Activated CD8-positive, alpha-beta memory T cell treated with anti-CD3 and anti-CD28 coated beads, Interleukin-2, amount 10 ng/mL, durations not matched to agents 7 days and 5 days (primary cell): Measurements from ENCODE around the gene DLG2. TPM values are rescaled to one million over a fixed set of nuclear protein-coding genes. Genes with fewer than 3 reads are reported as not detected.
"Not testable (repeated sequence)": the region's sequence is repeated elsewhere in the genome, so short reads cannot be mapped to it uniquely, and the experiment has no call there.

Source experiments
- ATAC-seq: fragments of 150-1000 bp; cut with Tn5 transposase; one replicate; pipeline ENCODE4 v1.10.0; 2021; ENCODE audit warnings: moderate library complexity
- CTCF ChIA-PET: fragments of 350-600 bp; sonication (Branson Sonifier 250); formaldehyde crosslinking; loops from one replicate; lab custom pipeline; 2021; ENCODE audit warnings: antibody characterized with exemption; lab: Charles Lee
- DNase-seq: peaks from one replicate; pipeline ENCODE4 v3.0.0-alpha.2; 2020
- H3K27ac Mint-ChIP-seq: one replicate; pipeline ENCODE4 v1.8.0; 2021; ENCODE audit warnings: mild to moderate bottlenecking, mixed read lengths
- H3K27me3 Mint-ChIP-seq: one replicate; pipeline ENCODE4 v1.8.0; 2021; ENCODE audit warnings: mixed read lengths
- H3K36me3 Mint-ChIP-seq: one replicate; pipeline ENCODE4 v1.8.0; 2021; ENCODE audit warnings: mild to moderate bottlenecking, mixed read lengths
- H3K4me1 Mint-ChIP-seq: one replicate; pipeline ENCODE4 v1.8.0; 2021; ENCODE audit warnings: mixed read lengths
- H3K4me3 Mint-ChIP-seq: one replicate; pipeline ENCODE4 v1.8.0; 2021; ENCODE audit warnings: mild to moderate bottlenecking, moderate library complexity, mixed read lengths
- H3K9me3 Mint-ChIP-seq: one replicate; pipeline ENCODE4 v1.8.0; 2022; ENCODE audit warnings: low read depth, mixed read lengths
- total RNA-seq, 2 experiments: library from RNA; stranded (reverse); gene quantifications; one replicate each; pipeline ENCODE4 v1.2.3, GENCODE V29; 2021

DLG2 gene
- total RNA-seq, 2 experiments from 2014 or later, result 1.4 to 2.1 TPM

DNA sequence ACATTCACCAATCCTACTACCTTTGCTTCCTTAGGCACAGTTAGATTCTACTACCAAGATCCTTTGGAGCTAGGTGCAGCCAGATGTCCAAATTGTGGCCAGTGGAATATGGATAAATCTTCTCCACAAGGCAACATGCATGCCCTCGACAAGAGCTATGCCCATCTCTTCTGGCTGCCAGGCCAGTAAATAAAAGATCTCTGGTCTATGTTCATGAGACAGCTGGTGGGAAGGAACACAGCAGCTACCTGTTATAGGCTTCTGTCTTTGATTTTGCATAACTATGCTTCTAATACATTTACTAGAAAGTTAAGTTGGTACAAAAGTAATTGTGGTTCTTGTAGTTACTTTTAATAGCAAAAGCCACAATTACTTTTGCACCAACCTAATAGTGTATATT, 182.7 kb downstream of the DLG2 start:
- no peak for ATAC-seq
- no peaks in the 10 kb centered on the region for H3K36me3 Mint-ChIP-seq

DNA sequence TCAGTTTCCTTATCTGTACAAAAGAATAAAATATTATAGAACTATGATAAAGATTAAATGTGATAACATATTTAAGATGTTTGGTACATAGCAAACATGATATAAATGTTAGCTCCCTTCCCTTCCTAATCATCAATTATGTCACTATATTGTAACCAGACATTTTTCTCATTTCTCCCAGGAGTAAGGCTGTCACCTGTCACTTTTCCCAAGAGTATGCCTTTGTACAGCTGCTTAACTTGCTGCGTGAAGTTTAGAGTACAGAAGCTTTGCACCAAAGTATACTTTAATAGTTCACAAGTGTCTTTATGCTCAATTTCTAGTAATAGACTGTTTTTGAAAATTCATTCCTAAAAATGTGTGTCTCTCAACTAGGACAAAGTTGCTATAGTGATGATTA, 186.9 kb downstream of the DLG2 start:
- Mint-ChIP-seq H3K36me3 (no peaks in the 10 kb centered on the region), H3K9me3 (peaks cover 6% of the 10 kb centered on the region), H3K27ac (no peak overlapping the region), H3K27me3 (no peaks in the 10 kb centered on the region), H3K4me3 (no peak overlapping the region), H3K4me1 (no peaks in the 10 kb centered on the region)
- ATAC-seq, result no peak
- CTCF ChIA-PET, result interaction anchor here (1.3 kb wide), 1 partner anchor 10 kb away, joined by 3 read pairs; no protein-coding TSS in a partner anchor
- DNase-seq, result no peak

More for the DNA sequence above, 182.7 kb downstream of the DLG2 start:
- CTCF ChIA-PET, result no interaction called here
- DNase-seq, result no peak
- Mint-ChIP-seq H3K27ac (no peak overlapping the region), H3K4me1 (no peaks in the 10 kb centered on the region), H3K9me3 (peaks cover 5% of the 10 kb centered on the region), H3K4me3 (no peak overlapping the region), H3K27me3 (no peaks in the 10 kb centered on the region)

DNA sequence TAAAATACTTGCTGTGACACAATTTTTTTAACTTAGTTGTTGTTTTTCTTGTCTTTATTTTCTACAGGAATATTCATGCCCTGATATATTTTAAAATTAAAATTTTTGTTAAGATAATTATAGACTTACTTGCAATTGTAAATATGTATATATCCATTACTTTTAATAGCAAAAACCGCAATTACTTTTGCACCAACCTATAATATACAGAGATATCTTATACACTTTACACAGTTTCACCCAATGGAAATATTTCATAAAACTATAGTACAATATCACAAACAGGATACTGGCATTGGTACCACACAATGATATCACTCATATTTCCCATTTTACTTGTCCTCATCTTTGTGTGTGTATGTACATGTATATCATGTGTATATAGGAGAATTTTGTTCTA, 188.8 kb downstream of the DLG2 start:
- CTCF ChIA-PET, result no interaction called here
- no peaks in the 10 kb centered on the region for H3K4me1 Mint-ChIP-seq
- H3K27me3 Mint-ChIP-seq, result no peaks in the 10 kb centered on the region
- ATAC-seq (no peak), DNase-seq (no peak)
- H3K4me3 Mint-ChIP-seq, result no peak overlapping the region
- H3K9me3 Mint-ChIP-seq, result peaks cover 10% of the 10 kb centered on the region
- no peaks in the 10 kb centered on the region for H3K36me3 Mint-ChIP-seq
- H3K27ac Mint-ChIP-seq, result no peak overlapping the region

DNA sequence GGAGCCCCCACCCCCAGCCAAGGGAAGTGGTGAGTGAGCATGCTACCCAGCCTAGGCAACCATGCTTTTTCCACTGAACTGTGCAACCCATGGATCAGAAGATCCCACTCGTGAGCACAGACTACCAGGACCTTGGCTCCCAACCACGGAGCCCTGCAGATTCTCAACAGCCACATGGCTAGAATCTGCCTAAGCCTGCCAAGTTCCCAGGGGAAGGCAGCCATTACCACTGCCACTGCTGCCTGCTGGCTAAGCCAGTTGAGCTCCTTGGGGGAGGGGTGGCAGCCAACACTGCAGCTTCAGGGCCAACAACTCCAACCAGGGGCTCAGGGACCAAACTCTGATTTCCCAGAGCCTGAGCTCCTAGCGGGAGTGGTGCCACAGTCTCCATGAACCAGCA, 195.8 kb downstream of the DLG2 start:
- CTCF ChIA-PET, result no interaction called here
- peaks cover 14% of the 10 kb centered on the region for H3K9me3 Mint-ChIP-seq
- H3K4me1 Mint-ChIP-seq, result no peaks in the 10 kb centered on the region
- DNase-seq (no peak), ATAC-seq (no peak)
- H3K4me3 Mint-ChIP-seq, result no peak overlapping the region
- no peak overlapping the region for H3K27ac Mint-ChIP-seq
- no peaks in the 10 kb centered on the region for H3K27me3 Mint-ChIP-seq
- H3K36me3 Mint-ChIP-seq, result no peaks in the 10 kb centered on the region

DNA sequence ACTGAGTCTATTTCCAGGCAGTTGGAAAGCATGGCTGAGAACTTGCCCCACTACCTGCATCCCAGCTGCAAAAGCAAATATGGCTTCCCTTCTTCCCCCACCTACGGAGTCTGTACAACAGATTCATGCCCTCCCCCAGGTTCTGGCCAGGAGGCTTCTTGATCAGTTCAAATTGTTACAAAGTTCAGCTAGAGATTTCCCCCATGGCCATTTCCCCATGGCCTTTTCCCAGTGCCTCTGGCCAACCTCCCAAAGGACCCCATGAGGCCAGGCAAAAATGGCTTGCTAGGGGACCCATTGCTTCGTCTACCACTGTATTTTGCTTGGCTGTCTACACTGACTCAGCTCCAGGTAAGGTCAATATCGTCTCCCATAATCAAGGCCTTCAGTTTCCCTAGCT, 203.3 kb downstream of the DLG2 start:
- Mint-ChIP-seq H3K27ac (no peak overlapping the region), H3K36me3 (no peaks in the 10 kb centered on the region), H3K27me3 (no peaks in the 10 kb centered on the region), H3K9me3 (peaks cover 17% of the 10 kb centered on the region), H3K4me3 (no peak overlapping the region), H3K4me1 (no peaks in the 10 kb centered on the region)
- DNase-seq (no peak), ATAC-seq (no peak)
- CTCF ChIA-PET, result no interaction called here

DNA sequence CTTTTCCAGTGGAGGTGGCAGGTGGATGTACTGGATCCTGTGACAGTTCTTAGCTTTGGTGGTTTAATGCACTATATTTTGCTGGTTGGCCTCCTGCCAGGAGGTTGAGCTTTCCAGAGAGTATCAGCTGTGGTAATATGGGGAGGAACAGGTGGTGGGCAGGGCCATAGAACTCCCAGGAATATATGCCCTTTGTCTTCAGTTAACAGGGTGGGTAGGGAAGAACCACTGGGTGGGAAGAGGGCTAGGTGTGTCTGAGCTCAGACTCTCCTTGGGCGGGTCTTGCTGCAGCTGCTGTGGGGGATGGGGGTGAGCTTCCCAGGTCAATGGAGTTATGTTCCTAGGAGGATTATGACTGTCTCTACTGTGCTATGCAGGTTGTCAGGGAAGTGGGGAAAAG, 203.8 kb downstream of the DLG2 start:
- Mint-ChIP-seq H3K36me3 (no peaks in the 10 kb centered on the region), H3K9me3 (peaks cover 21% of the 10 kb centered on the region), H3K4me3 (no peak overlapping the region), H3K4me1 (no peaks in the 10 kb centered on the region), H3K27ac (no peak overlapping the region), H3K27me3 (no peaks in the 10 kb centered on the region)
- CTCF ChIA-PET, result no interaction called here
- DNase-seq (no peak), ATAC-seq (no peak)

DNA sequence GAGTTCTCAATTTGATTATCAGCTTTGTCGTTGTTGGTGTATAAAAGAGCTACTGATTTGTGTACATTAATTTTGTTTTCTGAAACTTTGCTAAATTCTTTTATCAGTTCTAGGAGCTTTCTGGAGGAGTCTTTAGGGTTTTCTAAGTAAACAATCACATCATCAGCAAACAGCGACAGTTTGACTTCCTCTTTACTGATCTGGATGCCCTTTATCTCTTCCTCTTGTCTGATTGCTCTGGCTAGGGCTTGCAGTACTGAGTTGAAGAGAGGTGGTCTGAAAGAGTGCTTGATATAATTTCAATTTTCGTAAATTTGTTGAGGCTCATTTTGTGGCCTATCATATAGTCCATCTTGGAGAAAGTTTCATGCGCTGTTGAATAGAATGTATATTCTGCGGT, 213.0 kb downstream of the DLG2 start:
- Mint-ChIP-seq H3K27me3 (no peaks in the 10 kb centered on the region), H3K9me3 (peaks cover 16% of the 10 kb centered on the region), H3K27ac (no peak overlapping the region), H3K4me3 (no peak overlapping the region), H3K36me3 (no peaks in the 10 kb centered on the region), H3K4me1 (no peaks in the 10 kb centered on the region)
- CTCF ChIA-PET, result no interaction called here
- ATAC-seq, result no peak
- DNase-seq, result no peak

DNA sequence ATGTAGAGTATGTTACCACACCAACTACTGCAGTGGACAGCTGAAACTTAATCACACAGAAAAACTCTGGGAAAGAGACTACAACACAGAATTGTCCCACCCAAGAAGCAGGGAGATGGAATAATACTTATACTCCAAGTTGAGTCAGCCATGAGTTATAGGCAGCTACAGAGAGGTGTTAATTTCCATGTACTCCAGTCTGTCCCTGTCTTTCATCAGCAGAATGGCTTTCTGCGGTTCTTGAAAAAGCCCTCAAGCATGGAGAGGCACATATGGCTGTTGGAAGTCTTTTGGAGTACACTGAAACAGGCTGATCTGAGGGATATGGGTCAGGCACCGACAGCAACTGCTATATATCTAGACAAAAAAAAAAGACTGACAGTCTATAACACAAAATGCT, 219.5 kb downstream of the DLG2 start:
- ATAC-seq, result no peak
- H3K4me1 Mint-ChIP-seq, result no peaks in the 10 kb centered on the region
- no peak overlapping the region for H3K4me3 Mint-ChIP-seq
- no peaks in the 10 kb centered on the region for H3K27me3 Mint-ChIP-seq
- no peak for DNase-seq
- peaks cover 5% of the 10 kb centered on the region for H3K9me3 Mint-ChIP-seq
- CTCF ChIA-PET, result no interaction called here
- H3K27ac Mint-ChIP-seq, result no peak overlapping the region
- no peaks in the 10 kb centered on the region for H3K36me3 Mint-ChIP-seq

DNA sequence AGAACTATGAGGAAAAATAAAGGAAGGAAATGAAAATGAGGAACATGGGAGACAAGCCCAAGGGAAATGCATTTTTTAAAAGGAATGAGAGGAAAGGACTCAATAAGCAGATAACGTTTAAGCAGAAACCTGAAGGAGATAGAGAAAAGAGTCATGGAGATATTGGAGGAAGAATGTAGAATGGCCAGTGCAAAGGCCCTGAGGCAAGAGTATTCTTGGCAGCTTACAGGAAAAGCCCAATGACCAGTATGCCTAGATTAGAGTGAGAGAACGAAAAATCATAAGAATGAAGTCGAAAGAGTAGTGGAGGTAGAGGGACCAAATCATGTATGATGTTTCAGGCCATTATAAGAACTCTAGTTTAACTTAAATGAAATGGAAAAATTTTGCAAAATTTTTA, 220.3 kb downstream of the DLG2 start:
- H3K36me3 Mint-ChIP-seq, result no peaks in the 10 kb centered on the region
- no peak overlapping the region for H3K4me3 Mint-ChIP-seq
- H3K27me3 Mint-ChIP-seq, result no peaks in the 10 kb centered on the region
- DNase-seq (no peak), ATAC-seq (no peak)
- peaks cover 4% of the 10 kb centered on the region for H3K9me3 Mint-ChIP-seq
- CTCF ChIA-PET, result interaction anchor here (0.5 kb wide), 1 partner anchor 473 kb away, joined by 3 read pairs; no protein-coding TSS in a partner anchor
- no peak overlapping the region for H3K27ac Mint-ChIP-seq
- H3K4me1 Mint-ChIP-seq, result no peaks in the 10 kb centered on the region

DNA sequence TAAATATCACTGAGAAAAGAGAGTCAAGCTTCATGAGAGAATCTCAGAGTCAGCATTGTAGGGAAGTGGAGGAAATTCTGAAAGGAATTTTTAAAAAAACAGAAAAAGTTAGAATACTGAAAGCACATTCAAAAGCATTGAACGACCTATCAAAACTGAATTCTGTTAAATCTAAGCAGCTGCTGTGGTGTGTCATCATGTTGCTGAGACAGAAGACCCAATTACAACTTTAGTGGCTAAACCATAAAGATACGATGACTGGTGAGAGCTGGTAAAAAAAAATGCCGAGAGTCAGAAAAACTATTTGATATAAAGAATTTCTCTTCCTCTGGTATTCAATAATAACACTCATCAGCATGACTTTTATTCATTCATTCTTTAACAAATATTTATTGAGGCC, 220.8 kb downstream of the DLG2 start:
- CTCF ChIA-PET, result interaction anchor here (0.5 kb wide), 1 partner anchor 472 kb away, joined by 3 read pairs; no protein-coding TSS in a partner anchor
- no peak overlapping the region for H3K27ac Mint-ChIP-seq
- ATAC-seq (no peak), DNase-seq (no peak)
- peaks cover 5% of the 10 kb centered on the region for H3K9me3 Mint-ChIP-seq
- H3K36me3 Mint-ChIP-seq, result no peaks in the 10 kb centered on the region
- no peak overlapping the region for H3K4me3 Mint-ChIP-seq
- no peaks in the 10 kb centered on the region for H3K27me3 Mint-ChIP-seq
- H3K4me1 Mint-ChIP-seq, result no peaks in the 10 kb centered on the region

DNA sequence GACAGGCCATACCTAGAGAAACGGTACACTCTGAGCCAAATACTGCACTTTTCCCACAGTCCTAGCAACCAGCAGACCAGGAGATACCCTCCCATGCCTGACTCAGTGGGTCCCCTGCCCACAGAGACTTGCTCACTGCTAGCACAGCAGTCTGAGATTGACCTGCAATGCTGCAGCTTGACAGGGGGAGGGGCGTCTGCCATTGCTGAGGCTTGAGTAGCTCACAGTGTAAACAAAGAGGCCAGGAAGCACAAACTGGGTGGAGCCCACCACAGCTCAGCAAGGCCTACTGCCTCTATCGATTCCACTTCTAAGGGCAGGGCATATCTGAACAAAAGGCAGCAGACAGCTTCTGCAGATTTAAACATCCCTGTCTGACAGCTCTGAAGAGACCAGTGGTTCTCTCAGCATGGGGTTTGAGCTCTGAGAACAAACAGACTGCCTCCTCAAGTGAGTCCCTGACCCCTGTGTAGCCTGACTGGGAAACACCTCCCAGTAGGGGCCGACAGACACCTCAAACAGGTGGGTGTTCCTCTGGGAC, 231.6 kb downstream of the DLG2 start:
- H3K36me3 Mint-ChIP-seq, H3K4me3 Mint-ChIP-seq, H3K27ac Mint-ChIP-seq, H3K27me3 Mint-ChIP-seq, DNase-seq, H3K4me1 Mint-ChIP-seq, CTCF ChIA-PET, ATAC-seq: not testable (repeated sequence)
- H3K9me3 Mint-ChIP-seq, result peaks cover 12% of the 10 kb centered on the region

DNA sequence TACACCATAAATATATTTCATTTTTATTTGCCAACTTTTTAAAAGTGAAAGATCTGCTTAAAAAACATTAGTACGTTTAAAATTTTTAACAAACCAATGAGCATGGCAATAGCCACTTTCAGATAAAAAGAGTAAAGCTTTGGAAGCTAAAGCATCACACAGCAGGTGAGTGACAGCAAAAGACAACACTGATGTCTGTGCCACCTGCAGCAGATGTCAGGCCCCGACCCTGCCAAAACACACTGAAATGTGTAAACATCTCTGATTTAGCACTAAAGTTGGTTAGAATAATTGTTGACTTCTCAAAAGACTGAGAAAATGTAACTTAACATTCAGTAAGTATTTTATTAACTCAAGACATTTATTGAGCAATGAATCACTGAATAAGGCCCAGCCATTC, 232.9 kb downstream of the DLG2 start:
- Mint-ChIP-seq H3K4me3 (no peak overlapping the region), H3K27ac (no peak overlapping the region), H3K9me3 (peaks cover 13% of the 10 kb centered on the region), H3K4me1 (no peaks in the 10 kb centered on the region), H3K27me3 (no peaks in the 10 kb centered on the region), H3K36me3 (no peaks in the 10 kb centered on the region)
- ATAC-seq, result no peak
- no peak for DNase-seq
- CTCF ChIA-PET, result no interaction called here

DNA sequence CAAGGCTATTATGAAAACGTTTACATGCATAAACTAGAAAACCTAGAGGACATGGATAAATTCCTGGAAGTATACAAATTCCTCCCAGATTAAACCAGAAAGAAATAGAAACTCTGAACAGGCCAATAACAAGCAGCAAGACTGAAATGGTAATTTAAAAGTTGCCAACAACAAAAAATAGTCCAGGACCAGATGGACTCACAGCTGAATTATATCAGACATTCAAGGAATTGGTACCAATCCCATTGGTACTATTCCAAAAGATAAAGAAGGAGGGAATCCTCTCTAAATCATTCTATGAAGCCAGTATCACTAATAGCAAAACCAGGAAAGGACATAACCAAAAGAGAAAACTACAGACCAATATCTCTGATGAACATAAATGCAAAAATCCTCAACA, 236.0 kb downstream of the DLG2 start:
- H3K4me1 Mint-ChIP-seq, result no peaks in the 10 kb centered on the region
- no peaks in the 10 kb centered on the region for H3K36me3 Mint-ChIP-seq
- peaks cover 7% of the 10 kb centered on the region for H3K9me3 Mint-ChIP-seq
- CTCF ChIA-PET, result no interaction called here
- no peak overlapping the region for H3K27ac Mint-ChIP-seq
- no peak for DNase-seq
- no peak overlapping the region for H3K4me3 Mint-ChIP-seq
- no peaks in the 10 kb centered on the region for H3K27me3 Mint-ChIP-seq
- ATAC-seq, result no peak

DNA sequence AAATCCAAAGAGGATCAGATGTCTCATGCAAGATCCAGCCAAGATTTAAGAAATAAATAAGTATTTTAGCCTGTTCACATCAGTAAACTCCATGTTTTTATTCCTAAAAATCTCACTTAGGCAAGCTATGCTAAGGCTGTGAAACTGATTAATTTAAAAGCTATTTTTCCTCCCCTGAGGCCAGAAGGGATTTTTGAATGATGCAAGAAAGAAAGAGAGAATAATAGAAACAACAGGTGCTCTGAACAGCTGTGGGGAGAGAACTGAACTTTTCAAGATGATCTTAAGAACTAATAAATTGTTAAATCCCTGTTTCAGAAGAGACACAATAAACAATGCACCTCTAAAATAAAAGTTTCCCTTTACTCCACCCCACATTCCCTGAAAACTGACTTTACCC, 241.6 kb downstream of the DLG2 start:
- H3K27me3 Mint-ChIP-seq, result no peaks in the 10 kb centered on the region
- peaks cover 5% of the 10 kb centered on the region for H3K9me3 Mint-ChIP-seq
- no peak overlapping the region for H3K27ac Mint-ChIP-seq
- H3K4me1 Mint-ChIP-seq, result no peaks in the 10 kb centered on the region
- ATAC-seq, result no peak
- H3K36me3 Mint-ChIP-seq, result no peaks in the 10 kb centered on the region
- CTCF ChIA-PET, result no interaction called here
- no peak overlapping the region for H3K4me3 Mint-ChIP-seq
- DNase-seq, result no peak

DNA sequence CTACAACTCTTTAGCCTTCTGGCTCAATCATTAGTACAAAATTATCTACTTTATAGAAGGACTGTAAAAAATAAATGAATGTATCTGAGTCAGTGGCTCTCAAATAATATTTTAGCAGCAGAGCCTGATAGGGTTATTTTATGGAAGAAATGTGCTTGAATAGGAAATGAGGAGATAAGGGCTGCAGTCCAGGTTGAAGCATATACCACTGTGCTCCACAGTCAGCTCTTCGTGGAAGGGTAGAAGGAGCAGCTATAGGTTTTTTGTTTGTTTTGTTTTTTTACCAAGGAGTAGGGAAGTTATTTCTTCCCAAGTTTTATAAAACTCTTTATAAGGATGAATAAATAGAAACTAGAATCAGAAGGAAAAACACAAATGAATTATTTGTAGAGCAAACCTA, 242.0 kb downstream of the DLG2 start:
- H3K27me3 Mint-ChIP-seq, result no peaks in the 10 kb centered on the region
- peaks cover 5% of the 10 kb centered on the region for H3K9me3 Mint-ChIP-seq
- CTCF ChIA-PET, result no interaction called here
- no peak overlapping the region for H3K4me3 Mint-ChIP-seq
- no peaks in the 10 kb centered on the region for H3K36me3 Mint-ChIP-seq
- no peaks in the 10 kb centered on the region for H3K4me1 Mint-ChIP-seq
- no peak overlapping the region for H3K27ac Mint-ChIP-seq
- DNase-seq (no peak), ATAC-seq (no peak)
